GM19351 (cell line): ENCODE results near the gene CAMTA1.
"Not testable (repeated sequence)": the region's sequence is repeated elsewhere in the genome, so short reads cannot be mapped to it uniquely, and the experiment has no call there.

Source experiments
- ATAC-seq: cut with Tn5 transposase; IDR thresholded peaks from one replicate; pipeline ENCODE4 v1.9.1; 2021; ENCODE audit warnings: mild to moderate bottlenecking, moderate library complexity; ENCODE audit not compliant: unreplicated experiment

The CAMTA1 gene

GRCh38 chr1:7585216-7585907, 800.1 kb downstream of the CAMTA1 start:
- ATAC-seq: no peak

- ATAC-seq: no peak
Observed at GRCh38 chr1:7586031-7586941, 801.0 kb downstream of the CAMTA1 start.

- ATAC-seq: no peak
Observed at GRCh38 chr1:7587108-7587772, 802.0 kb downstream of the CAMTA1 start.

GRCh38 chr1:7587773-7588456, 802.7 kb downstream of the CAMTA1 start:
- no peak for ATAC-seq

- no peak for ATAC-seq
Observed at GRCh38 chr1:7588457-7588827, 803.2 kb downstream of the CAMTA1 start.

DNA sequence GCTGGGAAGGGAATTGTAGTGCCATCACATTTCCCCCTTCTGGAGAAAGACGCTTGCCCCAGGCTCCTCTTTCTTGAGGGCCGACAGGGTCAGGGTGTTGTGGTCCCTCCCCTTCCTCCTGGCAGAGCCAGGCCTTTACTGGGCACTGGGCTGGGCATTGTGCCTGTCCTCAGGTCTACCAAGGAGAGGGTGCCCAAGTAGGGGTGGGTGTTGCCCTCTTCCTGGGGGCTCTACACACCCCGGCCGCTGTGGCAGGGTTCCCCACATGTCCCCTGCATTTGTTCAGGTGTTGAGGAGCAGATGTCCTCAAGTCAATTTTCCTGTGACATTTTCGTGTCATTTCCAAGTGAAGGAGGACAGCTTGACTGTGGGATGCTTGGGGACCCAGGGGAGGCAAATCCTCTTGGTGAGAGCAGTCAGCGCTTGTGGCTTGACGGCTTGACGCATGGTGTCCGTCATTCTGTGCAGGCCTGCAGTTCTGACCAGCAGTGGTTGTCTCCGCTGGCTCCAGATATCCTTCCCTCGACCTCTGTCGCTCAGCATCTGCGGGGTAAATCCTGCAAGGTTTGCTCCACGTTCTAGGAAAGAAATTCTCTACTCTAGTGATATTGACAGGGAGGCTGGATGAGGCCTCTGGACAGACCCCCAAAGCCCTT, 804.0 kb downstream of the CAMTA1 start:
- no peak for ATAC-seq

- no peak for ATAC-seq
Observed at GRCh38 chr1:7589774-7590425, 804.6 kb downstream of the CAMTA1 start.

DNA sequence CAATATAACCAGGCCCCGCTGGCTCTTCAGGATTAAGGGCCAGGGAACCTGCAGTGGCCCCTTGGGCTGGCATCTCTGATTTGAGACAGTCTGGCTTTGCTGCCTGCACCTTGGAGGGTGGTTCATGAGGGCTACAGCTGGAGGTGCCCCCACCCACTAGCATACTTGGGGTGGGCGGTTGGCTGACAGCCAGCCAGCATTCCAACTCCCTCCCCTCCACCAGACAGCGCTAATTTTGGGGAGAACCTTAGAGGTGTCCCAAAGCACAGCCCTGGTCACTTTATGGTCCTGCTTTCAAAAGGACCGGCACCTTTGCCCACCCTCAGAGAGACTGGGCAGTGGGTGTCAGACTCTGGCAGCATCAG, 805.2 kb downstream of the CAMTA1 start:
- ATAC-seq: no peak

DNA sequence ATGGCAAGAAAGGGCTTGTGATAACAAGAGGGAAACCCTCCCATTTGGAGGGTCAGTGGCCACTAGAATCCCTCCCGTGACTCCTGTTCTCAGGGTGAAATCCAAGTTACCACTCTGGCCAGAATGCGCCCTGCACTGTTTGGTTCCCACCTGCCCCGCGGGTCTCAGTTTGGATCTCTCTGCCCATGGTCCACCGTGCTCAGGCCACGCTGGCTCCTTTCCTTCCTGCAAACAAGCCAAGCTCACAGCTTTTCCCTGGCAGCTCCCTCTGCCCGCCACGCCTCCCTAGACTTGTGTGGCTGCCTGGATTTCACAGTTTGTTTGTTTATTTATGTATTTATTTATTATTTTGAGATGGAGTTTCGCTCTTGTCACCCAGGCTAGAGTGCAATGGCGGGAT, 806.3 kb downstream of the CAMTA1 start:
- ATAC-seq: no peak

DNA sequence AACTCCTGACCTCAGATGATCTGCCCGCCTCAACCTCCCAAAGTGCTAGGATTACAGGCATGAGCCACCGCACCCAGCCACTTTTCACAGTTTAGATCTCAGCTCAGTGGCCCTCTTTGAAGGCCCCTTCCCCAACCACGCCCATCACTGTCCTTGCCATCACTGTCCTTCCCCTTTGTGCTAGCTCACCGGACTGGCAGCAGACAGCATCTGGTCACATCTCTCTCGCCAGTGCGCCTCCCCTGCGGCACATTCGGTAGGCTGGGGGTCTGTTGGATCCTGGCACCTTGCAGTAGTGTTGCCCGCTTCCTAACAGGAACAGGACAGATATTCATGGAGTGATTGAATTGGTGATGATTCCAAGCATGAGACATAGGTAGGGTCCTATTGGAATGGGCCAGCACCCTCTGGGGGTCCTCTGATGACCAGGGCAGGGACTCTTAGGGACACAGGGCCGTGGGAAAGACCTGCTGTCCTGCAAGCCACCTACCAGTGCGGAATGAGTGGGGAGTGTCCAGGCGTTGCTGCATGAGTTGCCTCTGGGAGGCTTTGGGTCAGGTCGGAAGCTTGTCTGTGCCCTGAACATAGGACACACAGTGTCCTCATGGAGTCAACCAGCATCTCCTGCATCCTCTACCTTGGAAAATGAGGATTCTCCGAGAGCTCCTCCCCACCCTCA, 807.0 kb downstream of the CAMTA1 start:
- ATAC-seq: no peak

DNA sequence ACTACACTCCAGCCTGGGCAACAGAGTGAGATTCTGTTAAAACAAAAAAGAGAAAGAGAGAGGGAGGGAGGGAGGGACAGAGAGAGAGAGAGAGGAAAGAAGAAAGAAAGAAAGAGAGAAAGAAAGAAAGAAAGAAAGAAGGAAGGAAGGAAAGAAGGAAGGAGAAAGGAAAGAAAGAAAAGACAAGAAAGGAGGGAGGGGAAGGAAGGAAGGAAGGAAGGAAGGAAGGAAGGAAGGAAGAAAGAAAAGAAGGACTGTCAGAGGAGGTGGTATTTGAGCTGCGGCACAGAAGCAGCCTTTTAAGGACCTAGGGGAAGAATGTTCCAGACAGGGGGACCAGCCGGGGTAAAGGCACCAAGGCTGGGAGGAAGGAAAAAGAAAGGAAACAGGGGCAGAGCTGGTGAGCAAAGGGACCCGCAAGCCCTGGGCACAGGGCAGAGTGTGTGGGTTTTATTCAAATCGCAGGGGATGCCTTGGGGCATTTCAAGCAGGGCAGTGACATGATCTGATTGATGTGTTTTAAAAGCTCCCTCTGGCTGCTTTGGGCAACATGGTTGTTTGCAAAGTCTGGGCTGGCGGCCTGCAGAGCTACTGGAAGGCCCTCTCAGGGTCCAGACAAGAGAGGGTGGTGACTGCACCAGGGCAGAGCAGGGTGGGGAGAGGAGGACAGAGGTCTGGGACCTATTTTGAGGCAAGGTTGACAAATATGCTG, 808.9 kb downstream of the CAMTA1 start:
- no peak for ATAC-seq

GRCh38 chr1:7594714-7595295, 809.6 kb downstream of the CAMTA1 start:
- no peak for ATAC-seq

- ATAC-seq: no peak
Observed at GRCh38 chr1:7595336-7595735, 810.1 kb downstream of the CAMTA1 start.

- ATAC-seq: no peak
Observed at GRCh38 chr1:7596126-7596965, 811.1 kb downstream of the CAMTA1 start.

GRCh38 chr1:7598058-7598457, 812.8 kb downstream of the CAMTA1 start:
- not testable (repeated sequence) for ATAC-seq

DNA sequence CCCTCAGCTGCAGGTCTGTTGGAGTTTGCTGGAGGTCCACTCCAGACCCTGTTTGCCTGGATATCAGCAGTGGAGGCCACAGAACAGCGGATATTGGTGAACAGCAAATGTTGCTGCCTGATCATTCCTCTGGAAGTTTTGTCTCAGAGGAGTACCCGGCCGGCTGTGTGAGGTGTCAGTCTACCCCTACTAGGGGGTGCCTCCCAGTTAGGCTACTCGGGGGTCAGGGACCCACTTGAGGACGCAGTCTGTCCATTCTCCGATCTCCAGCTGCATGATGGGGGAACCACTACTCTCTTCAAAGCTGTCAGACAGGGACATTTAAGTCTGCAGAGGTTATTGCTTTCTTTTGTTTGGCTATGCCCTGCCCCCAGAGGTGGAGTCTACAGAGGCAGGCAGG, 819.7 kb downstream of the CAMTA1 start:
- not testable (repeated sequence) for ATAC-seq

GRCh38 chr1:7606096-7606495, 820.8 kb downstream of the CAMTA1 start:
- ATAC-seq: no peak

GRCh38 chr1:7607097-7607496, 821.8 kb downstream of the CAMTA1 start:
- no peak for ATAC-seq
